ENCODE results near the gene GALNT10. TPM values are rescaled to one million over a fixed set of nuclear protein-coding genes. Genes with fewer than 3 reads are reported as not detected.

Gene GALNT10
- polyA plus RNA-seq, 1 donor, result 24.6 TPM

DNA sequence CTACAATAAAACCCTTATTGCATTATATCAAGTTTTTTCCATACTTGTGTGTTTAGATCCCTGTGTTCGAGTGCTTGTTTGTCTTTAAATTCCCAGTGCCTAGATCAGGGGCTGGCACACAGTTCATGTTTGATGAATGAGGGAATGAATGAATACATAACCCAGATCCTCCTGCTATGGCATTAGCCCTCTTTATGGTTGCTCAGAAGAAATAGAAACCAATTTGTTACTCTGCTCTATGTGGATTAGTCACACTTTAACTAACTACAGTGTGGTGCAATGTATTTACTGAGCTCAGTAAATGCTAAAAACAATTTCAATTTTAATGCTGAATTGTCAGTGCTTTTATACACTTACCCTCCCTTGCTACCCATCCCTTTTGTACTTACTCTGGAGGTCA lies 16.4 kb upstream of the GALNT10 start:
- no peak for DNase-seq

DNA sequence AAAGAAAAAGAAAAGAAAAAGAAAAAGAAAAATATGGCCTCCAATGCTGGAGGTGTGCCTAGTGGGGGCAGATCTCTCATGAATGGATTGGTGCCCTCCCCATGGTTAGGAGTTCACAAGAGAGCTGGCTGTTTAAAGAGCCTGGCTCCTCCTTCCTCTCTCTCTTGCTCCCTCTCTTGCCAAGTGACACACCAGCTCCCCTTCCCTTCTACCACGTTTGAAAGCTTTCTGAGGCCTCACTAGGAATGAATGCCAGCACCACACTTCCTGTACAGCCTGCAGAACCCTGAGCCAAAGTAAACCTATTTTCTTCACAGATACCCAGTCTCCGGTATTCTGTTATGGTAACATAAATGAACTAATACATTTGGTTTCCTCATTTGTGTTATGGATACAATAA lies 14.4 kb upstream of the GALNT10 start:
- DNase-seq, result no peak

DNA sequence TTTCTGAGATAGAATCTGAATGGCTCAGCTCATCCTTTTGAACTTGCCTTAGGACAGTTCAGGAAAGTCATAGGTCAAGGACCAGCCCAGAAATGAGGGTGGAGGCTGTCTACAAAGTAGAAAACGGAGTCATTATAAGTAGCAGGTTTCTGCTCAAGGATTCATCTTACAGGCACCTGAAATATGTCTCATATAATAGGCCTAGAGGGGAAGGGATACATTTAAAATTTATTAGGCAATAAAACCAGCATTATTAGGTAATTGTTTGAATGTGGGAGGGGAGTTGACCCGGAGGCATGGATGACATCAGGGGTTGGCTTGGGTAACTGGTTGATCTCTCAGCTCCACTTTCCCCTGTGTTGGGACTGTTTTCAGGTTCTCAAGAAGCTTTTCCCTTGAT lies 11.9 kb upstream of the GALNT10 start:
- no peak for DNase-seq

DNA sequence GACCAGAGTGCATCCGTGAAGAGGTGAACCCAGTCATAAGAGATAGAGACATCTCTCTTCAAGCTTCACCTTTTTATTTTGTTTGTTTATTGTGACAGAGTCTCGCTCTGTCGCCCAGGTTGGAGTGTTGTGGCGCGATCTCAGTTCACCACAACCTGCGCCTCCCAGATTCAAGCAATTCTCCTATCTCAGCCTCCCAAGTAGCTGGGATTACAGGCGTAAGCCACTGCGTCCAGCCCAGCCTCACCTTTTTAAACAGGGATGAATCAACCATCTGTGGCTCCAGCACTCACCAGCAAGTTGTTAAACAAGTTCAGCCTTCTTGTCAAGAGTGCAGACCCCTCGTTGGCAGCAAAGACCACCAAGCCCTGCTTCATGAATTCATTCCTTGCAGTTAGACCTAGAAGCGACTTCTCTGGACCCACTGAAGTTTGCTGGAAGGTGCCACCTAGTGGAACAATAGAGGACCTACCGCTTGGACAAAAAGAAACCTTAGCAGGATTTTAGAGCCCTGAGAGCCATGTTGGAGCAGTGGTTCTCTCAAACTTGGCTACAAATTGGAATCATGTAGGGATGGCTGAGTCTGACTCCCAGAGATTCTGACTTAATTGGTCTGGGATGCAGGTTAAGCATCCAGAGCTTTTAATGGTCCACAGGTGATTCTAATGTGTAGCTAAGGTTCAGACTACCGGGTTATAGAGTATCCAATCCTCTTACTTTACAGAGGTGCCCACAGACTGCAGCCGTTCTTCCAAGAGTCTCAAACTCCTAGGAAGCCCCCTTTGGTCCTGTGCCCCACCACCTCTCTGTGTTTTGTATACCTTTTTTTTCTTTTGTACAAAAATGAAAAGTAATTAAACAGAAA lies 10.5 kb upstream of the GALNT10 start:
- peak; percentile 65 for DNase-seq

DNA sequence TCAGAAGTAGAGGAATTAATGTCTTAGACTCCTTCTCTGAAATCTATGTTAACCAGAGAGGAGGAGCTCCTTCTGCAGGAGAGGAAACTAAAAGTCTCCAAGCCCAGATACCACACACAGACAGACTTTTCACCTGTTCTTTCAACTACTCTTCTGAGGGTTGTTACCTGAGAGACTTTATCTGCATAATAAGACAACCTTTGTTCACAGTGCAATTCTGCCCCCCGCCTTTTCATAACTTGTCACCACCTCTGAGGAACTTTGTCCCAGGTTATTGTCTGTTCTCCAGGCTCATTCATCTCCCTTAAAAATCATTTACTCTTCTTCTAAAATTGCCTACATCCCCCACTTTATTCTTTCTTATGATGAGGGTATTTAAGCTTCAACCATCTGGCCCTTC lies 9.4 kb upstream of the GALNT10 start:
- DNase-seq, result no peak

DNA sequence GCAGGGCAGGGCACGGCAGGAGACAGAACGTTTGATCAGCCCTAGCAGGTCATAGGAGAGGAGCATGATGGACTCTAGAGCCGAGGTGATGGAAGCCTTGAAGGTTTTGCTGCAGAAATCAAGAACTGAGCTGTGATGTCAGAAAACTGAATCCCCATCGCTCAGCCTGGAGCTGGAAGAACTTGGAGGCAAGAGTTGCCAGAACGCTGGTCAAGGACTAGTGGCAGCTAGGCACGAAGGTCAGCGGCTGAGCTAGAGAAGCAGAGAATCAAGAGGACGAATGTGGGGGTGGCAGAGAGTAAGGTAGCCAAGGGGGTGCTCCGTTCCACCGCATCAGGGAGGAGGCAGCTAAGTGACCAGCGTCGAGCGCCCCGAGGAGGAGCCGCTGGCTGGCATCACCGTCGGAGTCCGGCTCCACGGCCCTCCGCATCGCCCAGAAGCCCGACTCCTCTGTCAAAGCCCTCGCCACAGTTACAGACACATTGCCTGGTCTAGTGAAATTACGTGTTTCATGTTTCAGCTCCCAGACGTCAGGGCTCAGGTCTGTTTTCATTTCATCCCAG lies 1.2 kb upstream of the GALNT10 start:
- DNase-seq, result no peak

DNA sequence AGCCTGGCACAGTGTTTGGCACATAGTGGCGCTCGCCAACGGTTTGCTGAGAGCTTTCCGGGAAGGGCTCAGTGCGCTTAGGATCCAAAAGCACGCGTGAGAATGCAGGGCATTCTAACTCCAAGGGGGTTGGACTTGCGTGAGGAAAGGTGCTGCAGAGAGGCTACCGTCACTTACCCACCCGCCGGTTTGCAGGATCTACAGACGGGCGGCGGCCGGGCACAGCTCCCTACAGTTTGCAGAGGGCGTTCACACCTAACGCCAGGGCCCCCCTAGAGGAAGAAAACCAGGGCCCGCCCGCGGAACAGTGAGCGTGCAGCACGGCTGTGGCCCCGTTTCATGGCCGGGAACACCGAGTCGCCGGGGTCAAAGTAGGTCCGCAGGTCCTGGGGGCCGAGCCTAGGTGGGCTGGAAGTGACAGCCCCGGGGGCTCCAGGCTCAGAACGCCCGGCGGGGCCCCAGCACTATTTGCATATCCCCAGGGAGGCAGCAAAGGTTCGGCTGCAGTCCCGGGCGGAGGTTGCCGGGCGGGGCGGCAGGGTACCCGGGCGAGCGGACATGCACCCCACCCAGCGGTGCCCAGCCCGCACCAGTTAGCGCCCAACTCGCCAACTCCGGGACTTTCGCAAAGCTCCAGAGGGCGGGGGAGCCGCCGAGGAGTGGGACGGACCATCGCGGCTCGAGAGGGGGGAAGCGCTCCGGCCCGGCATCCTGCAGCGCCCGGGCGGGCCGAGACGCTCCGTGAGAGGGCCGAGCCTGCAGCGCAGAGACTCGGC lies 526 bp upstream of the GALNT10 start:
- peak; percentile 65 for DNase-seq

DNA sequence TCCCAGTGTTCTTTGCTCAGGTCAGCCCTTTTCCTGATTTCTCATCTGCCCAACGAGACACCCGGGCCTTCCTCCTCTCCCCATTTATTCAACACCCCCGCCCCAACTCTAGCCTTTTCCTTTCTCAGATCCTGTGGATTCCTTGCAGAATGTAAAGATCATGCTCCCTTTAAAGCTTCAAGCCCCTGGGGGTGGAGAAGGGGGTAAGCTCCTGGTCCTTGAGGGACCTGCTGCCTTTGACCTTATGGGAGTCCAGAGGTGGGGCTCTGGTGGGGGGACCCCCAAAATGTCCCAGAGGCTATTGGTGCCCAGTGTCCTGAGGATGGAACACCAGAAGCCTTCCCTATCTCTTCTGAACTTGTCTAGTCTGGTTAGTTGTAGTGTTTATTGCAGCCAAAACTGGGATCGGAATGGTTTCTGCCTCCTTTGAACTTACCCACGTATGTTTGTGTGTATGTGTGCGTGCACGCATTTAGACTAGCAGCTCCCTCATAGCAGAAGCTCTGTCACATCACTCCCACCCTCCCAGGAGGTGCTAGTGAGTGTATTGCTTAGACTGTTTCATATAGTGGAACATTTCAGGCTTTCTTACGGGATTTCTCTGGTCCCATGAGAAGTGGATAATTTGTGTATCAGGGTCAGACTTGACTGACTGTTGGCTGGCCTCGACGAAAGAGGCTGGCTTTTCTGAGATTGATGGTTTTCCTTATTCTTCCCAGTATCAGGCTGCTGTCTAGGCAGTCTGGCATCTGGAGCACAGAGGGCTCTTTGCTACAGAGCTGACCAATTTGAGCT lies 1.1 kb downstream of the GALNT10 start:
- DNase-seq, result peak; percentile 15

DNA sequence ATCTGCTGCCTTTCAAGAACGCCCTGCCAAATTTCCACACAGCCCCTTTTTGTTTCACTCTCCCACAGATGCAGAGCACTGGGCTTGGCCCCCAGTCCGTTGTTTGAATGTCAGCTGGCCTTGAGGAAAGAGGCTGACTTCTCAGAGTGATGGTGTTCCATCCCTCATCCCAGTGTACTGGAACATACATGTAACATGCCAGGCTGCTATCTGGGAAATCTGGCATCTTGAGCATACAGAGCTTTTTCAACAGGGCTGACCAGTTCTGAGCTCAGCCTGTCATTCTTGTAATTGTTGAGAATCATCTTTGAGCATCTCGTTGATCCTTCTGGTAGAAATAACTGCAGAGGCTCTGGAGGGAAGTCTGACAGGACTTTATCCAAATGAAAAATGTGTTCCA lies 2.8 kb downstream of the GALNT10 start:
- DNase-seq, result no peak

DNA sequence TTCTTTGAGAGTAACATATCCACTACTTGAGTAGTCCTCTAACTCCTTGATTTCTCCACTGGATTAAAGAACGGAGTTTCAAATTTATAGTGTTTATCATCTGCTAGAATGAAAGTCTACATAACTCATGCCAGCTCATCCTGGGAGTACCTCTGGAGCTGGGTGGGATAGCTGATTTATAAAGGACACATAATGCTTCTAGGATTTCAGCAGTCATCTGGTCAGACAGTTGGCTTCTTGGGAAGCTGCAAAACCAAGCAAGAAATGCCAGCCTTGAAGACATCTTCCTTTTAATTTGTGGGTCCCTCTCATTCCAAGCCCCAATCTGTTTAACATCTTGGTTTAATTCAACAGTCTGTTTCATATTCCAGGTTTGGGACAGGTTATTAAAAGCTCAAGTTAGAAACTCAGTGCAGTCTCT lies 3.2 kb downstream of the GALNT10 start:
- no peak for DNase-seq

DNA sequence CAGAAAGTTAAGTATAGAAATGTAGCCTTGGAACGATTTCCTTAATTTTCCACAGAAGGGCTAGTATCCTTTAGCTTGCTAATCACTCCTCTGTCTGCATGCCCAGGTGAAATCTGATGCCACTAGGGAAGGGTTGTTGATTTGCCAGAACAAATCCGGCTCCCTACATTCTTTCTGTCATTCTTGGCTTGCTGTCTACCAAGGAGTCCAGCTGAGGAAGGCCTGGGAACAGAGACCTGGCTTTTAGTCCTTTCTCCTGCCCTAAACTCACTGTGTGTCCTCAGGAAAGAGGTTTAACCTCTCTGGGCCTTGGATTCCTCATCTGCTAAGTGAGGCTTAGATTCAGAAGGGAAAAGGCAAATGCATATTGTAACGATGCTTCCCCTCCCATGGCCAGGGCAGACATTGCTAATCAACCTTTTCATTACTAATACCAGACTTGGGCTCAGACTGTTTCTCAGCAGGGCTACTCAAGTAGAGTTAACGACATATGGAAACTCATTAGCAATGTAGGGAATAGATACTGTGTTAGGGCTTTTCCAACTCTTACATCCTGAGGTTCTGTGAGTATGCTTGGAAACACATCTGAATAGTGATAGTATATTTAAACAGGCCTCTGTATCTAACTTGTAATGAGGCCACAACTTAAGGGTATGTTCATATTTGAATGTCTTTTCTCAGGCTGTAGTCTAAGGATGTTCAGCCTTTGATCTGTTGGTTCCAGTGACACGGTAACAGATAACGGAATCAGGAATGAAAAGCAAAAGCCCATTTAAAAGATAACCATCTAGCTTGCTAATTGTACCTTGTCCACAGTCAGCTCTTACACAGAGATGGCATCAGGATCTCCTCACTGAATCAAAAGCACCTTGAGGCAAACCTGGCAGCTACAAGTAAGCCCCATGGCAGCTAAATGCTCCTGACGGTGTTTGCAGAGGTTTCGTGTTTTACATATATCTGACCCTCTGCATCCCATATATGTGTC lies 4.1 kb downstream of the GALNT10 start:
- DNase-seq, result no peak

DNA sequence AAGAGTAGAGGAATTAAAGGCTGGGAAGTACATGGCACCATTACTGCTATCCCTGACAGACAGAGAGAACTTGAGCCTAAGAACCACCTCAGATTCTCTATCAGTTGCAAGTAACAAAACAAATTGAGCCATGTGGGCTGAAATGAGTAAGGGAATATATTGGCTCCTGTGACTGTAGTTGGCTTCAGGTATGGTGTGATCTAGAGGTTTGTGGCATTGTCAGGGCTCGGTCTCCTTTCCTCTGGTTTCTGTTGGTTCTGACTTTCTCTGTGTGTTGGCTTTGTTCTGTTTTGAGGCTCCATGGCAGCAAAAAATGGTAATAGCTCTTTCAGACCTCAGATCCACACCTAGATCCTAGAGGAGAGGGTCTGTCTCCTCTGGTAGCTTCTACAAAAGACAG lies 5.7 kb downstream of the GALNT10 start:
- DNase-seq, result no peak

DNA sequence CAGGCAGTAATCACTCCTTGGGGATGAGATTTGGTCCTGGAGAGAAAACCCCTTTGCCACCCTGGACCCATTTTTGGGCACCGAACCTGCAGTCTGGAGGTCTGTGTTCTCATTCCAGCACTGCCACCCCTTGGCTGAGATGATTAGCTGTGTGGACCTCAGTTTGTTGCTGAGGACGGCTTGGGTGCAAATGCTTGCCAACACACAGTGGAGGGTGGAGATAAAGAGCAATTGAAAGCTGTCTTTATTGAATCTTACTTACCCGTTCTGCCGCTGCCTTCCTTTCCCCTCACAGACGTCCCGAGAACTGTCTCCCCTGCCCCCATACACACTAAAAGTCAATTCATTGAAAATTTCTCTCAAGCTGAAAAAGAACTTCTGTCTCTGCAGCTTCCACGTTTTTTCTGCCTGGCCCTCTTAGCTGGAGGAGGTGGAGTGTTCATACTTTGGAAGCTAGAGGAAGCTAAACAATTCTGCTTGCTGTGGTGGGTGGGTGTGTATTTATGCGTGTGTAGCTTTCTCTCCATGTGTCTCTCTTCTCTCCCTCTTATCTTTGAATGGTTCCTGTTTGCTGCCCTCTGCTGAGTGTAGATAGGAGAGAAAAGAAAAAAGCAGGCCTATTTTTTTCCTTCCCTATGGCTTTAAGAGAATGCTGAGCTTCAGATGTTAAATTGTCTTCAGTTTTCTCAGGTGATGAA lies 6.6 kb downstream of the GALNT10 start:
- peak; percentile 32 for DNase-seq

DNA sequence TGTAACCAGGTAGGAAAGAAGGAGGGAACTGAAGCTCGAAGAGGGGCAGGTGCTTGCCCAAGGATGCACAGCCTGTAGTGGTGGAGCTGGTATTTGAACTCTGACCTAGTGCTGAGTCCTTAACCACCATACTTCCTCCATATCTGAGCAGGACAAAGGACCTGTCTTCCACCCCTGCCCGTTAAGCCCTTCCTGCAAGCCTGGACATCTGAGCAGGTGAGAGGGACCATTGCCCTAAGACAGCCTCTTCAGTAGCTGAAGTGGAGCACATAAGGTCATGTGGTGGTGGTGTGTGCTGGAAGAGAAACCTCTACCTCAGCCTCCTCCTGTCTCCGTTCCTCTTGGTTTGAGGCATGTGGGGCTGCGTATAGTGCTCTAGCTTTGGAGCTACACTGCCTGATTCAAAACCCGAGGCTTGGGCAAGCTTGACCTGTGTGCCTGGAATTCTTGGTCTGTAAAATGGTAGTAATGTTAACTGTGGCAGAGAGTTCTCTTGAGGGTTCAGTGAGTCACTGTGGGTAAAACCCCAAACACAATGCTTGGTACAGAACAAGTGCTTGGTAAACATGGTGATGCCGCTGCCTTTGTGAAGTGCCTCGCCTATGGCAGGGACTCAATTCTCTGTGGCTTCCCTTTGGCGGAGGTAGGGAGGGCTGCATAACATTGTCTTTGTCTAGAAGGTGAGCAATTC lies 7.4 kb downstream of the GALNT10 start:
- no peak for DNase-seq

DNA sequence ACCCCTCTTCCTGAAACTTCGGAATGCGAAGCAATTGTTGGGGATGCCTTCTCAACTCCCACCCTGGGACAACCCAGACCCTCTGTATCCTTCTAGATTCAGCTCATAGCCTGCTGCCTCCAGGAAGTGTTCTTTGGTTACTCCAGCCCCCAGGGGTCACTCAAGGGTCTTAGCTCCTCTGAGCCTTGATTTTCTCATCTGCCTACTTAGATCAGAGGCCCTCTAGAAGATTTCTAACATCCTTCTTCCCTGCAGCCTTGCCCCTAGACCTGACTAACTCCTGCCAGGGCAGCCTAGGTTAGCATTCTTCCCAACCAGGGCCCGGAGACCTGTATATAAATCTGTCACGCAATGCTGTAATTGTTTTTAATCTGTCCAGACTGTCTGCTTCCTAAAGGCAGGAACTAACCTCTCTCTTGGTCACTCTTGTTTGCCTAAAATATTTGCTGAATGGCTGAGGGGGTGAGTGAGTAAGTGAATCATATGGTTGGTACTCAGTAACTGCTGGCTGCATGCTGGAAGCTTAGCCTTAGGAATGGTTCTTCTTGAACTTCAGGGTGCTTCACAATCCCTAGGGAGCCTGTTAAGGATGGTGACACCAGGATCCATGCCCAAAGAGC lies 8.2 kb downstream of the GALNT10 start:
- DNase-seq, result no peak

DNA sequence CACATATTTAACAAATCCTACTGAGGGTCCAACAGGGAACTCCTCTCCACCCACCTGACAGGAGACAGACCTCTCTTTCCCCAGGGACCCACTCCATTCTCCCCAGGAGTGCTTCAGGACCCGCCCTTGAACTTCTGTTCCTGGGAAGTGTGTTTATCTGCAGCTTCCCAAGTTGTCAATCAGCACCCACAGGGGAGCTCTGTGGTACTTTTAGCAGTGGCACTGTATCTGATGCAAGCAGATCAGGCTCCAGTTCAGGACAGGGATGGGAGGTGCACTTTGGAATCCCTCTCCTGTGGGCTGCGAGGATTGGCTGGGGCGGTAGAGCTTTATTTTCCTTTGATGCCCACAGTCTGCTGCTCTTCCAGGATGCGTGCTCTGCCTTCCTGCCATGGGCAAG lies 8.7 kb downstream of the GALNT10 start:
- no peak for DNase-seq

DNA sequence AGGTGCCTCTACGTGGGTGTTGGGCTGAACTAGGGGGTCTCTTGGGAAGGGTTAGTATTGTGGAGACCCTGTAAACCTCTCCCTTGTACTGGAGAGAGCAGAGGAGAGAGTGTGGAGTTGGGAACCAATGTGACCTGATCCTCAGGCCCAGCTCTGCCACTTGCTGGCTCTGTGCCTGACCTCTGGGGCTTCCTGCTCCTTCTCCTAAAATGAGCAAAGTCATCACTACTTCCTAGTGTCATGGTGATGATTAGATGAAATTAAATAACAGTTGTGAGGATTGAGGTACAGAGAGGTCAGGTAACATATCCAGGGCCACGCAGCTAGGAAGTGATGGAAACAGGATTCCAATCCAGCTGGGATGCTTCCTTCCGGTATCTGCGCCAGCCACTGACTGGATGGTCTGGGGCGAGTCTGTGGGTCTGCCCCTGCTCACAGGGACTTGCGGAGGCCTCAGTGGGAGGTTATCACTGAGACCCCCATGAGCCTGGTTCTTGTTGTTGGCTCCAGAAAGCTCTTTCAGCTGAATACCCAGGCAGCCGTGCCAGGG lies 9.2 kb downstream of the GALNT10 start:
- no peak for DNase-seq

DNA sequence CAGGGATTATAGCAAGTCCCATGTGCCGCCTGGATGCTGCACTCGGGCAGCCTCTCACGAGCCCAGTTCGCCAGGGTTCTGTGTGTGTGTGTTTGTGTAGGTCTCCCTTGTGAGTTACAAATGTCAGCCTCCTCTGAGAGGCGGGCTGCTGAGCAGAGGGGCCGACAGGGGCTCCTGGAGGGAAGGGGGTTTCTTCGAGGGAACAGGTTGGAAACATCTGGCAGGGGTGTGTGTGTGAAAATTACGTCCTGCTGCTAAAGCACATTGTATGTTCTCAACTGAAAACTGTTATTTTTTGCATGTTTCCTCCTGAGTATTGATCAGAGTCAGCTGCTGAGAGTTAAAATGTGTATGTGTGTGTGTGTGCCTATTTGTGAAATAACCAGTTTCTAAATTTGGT lies 9.7 kb downstream of the GALNT10 start:
- DNase-seq, result no peak
